Nephron (organoid): Measurements from ENCODE around the gene STEEP1.
"Not testable (repeated sequence)": the region's sequence is repeated elsewhere in the genome, so short reads cannot be mapped to it uniquely, and the experiment has no call there.

Experiments
- H3K27ac Mint-ChIP-seq, 3 experiments: 2 replicates each; pipeline ENCODE4 v1.8.0; 2020; ENCODE audit warnings: mixed read lengths in 3 of 3, mild to moderate bottlenecking in 2 of 3, moderate library complexity in 1 of 3
- H3K27me3 Mint-ChIP-seq: 2 replicates; pipeline ENCODE4 v1.8.0; 2021; ENCODE audit warnings: low read depth, mild to moderate bottlenecking, moderate library complexity, mixed read lengths
- H3K36me3 Mint-ChIP-seq: 2 replicates; pipeline ENCODE4 v1.8.0; 2020; ENCODE audit warnings: low read depth, mixed read lengths
- H3K4me1 Mint-ChIP-seq: 2 replicates; pipeline ENCODE4 v1.8.0; 2020; ENCODE audit warnings: mixed read lengths
- H3K4me3 Mint-ChIP-seq, 3 experiments: 2 replicates each; pipeline ENCODE4 v1.8.0; 2020; ENCODE audit warnings: mild to moderate bottlenecking in 3 of 3, mixed read lengths in 3 of 3, moderate library complexity in 2 of 3
- H3K9me3 Mint-ChIP-seq: 2 replicates; pipeline ENCODE4 v1.8.0; 2020; ENCODE audit warnings: mixed read lengths
- TF ChIP-seq, protein P1 (sequence below), 3 experiments: fragments of 200-600 bp; sonication (generic); IDR thresholded peaks; one replicate each; pipeline ENCODE4 v1.5.0; 2021; ENCODE audit warnings: antibody characterized with exemption in 3 of 3; ENCODE audit not compliant: unreplicated experiment in 3 of 3

STEEP1 gene

DNA sequence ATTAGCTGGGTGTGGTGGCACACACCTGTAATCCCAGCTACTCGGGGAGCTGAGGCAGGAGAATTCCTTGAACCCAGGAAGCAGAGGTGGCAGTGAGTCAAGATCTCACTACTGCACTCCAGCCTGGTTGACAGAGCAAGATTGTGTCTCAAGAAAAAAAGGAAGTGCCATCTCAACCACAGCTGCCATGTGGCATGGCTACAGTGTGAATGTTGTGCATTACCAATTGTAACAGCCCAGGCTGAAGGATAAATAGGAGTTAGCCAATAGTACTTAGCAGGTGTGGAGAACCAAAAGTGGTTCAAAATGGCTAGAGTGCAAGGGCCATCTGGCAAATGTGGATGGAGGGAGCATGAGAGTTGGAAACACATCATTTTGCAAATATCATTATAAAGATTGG, 68.0 kb downstream of the STEEP1 start:
- H3K27ac Mint-ChIP-seq: no peak overlapping the region
- no peaks in the 10 kb centered on the region for H3K36me3 Mint-ChIP-seq
- TF ChIP-seq, protein P1, sequence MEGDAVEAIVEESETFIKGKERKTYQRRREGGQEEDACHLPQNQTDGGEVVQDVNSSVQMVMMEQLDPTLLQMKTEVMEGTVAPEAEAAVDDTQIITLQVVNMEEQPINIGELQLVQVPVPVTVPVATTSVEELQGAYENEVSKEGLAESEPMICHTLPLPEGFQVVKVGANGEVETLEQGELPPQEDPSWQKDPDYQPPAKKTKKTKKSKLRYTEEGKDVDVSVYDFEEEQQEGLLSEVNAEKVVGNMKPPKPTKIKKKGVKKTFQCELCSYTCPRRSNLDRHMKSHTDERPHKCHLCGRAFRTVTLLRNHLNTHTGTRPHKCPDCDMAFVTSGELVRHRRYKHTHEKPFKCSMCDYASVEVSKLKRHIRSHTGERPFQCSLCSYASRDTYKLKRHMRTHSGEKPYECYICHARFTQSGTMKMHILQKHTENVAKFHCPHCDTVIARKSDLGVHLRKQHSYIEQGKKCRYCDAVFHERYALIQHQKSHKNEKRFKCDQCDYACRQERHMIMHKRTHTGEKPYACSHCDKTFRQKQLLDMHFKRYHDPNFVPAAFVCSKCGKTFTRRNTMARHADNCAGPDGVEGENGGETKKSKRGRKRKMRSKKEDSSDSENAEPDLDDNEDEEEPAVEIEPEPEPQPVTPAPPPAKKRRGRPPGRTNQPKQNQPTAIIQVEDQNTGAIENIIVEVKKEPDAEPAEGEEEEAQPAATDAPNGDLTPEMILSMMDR (IDR thresholded peaks at IDR 0.05; ENCODE audit: unreplicated experiment in 3 of 3): no peak
- H3K9me3 Mint-ChIP-seq: peaks cover 9% of the 10 kb centered on the region
- H3K4me3 Mint-ChIP-seq: no peak overlapping the region
- H3K4me1 Mint-ChIP-seq: no peaks in the 10 kb centered on the region
- peaks cover 7% of the 10 kb centered on the region for H3K27me3 Mint-ChIP-seq

DNA sequence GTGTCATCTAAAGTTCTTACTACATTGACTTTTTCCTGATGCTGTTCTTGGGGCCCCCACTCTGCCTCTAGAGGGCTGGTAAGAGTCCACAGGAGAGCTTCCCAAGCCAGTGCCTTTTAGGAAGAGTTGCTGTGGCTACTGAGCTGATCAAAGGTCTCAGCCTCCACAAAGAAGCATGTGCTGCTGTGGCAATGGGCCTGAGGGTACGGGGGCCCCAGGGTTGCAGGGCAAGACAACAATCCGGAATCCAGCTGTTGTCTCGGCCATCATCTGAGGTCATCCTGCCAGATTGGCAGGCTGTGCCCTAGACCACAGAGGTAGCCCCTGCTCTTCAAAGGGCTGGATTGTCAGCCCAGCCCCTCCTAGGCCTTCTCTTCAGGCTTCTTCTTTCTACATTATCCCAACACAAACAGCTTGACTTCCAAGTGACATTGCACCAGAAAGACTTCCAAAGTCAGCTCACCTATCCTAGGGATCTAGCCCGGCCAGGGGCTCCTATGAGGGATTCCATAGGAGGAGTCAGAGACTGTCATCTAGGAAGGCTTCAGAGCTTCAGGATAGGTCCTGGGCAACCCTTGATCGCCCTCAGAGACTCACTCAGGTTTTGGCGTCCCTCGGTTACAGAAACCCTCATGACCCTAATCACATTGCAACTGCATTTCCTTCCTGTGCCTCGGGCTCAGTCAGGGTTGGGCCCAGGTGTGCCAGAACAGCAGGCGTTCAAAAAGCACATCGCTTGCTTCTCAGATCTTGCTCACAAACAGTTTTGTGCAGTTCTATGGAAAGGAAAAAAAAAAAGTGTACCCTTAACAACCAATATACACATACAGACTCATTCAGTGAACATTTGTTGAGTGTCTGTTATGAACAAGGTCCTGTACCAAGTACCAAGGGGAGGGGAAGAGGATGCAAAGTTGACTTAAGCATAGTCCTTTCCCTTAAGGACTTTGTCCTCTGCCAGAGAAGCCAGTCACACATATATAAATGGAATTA, 69.2 kb downstream of the STEEP1 start:
- Mint-ChIP-seq H3K27me3 (peaks cover 7% of the 10 kb centered on the region), H3K4me1 (no peaks in the 10 kb centered on the region), H3K36me3 (no peaks in the 10 kb centered on the region), H3K9me3 (peaks cover 9% of the 10 kb centered on the region), H3K4me3 (no peak overlapping the region), H3K27ac (no peak overlapping the region)
- TF ChIP-seq, protein P1 (IDR thresholded peaks at IDR 0.05; ENCODE audit: unreplicated experiment in 3 of 3): no peak

DNA sequence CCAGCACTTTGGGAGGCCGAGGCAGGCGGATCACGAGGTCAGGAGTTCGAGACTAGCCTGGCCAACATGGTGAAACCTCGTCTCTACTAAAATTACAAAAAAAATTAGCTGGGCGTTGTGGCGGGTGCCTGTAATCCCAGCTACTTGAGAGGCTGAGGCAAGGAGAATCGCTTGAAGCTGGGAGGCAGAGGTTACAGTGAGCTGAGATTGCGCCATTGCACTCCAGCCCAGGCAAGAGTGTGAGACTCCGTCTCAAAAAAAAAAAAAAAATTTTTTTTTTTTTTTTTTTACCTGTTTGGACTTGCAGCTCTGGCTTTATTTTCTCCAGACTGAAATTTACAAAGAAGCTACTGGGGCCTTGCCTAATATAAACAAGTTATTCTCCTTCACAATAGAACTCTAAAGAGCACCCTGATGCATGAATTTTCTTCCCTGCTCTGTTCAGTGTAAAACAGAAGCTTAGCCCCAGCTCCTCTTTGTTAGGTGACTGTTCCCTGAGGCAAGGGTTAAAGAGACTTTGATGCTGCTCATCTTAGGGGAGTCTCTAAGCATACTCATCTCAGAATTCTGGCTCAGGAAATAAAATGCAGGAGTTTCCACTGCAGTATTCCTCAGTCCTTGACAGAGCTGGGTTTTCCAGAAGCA, 71.2 kb downstream of the STEEP1 start:
- H3K27ac Mint-ChIP-seq, H3K36me3 Mint-ChIP-seq, H3K4me3 Mint-ChIP-seq, H3K27me3 Mint-ChIP-seq, H3K9me3 Mint-ChIP-seq, H3K4me1 Mint-ChIP-seq: not testable (repeated sequence)

DNA sequence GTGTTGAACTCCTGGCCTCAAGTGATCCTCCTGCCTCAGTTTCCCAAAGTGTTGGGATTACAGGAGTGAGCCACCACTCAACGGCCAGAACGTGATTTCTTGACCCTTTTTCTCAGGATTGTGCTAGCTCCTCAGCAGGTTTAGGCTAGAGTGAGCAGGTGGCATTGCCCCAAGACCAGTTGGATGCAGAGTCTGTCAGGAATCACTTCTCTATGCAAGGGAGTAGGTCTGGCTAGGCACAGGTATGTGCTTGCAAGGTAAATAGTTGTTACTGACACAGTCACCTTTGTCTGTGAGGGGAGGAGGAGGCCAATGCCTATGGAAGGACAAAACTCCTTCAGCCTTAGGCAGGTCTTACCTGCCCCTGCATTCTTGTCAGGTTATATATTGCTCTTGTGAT, 72.7 kb downstream of the STEEP1 start:
- TF ChIP-seq, protein P1 (IDR thresholded peaks at IDR 0.05; ENCODE audit: unreplicated experiment in 3 of 3): no peak
- H3K9me3 Mint-ChIP-seq: peaks cover 5% of the 10 kb centered on the region
- peaks cover 2% of the 10 kb centered on the region for H3K27me3 Mint-ChIP-seq

DNA sequence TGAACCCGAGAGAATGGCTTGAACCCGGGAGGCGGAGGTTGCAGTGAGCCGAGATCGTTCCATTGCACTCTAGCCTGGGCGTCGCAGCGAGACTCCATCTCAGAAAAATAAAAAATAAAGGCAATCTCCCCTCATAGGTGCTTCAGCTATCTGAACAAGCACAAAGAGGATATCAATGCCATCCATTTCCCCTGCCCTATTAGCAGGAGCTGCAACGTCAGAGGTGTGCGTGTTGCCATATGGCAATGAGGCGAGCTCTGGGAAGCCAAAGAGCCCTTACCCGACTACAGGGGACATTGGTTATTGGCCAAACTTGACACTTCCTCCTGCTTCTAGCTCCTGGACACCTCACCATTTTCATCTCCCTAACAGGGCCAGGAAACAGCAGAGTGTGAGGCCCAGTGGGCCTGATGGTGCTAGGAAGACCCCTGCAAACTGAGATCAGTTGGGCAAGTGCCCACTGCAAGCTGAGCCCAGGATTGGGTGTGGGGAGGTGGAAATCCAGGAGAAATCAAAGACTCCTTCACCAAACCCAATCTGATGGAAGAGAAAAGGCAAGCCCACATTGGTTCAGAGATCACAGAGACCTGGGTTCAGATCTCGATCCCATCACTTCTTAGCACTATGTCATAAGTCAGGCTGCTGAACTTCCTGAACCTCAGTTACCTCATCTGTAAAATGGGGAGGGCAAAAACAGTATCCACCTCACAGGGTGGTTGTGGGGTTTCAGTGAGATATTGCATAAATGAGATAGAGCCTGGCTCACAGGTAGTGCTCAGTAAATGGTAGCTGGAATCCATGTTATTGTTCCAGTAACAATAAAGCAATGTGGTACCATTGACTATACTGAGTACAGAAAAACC, 75.8 kb downstream of the STEEP1 start:
- peaks cover 6% of the 10 kb centered on the region for H3K27me3 Mint-ChIP-seq
- H3K36me3 Mint-ChIP-seq: no peaks in the 10 kb centered on the region
- TF ChIP-seq, protein P1 (IDR thresholded peaks at IDR 0.05; ENCODE audit: unreplicated experiment in 3 of 3): no peak
- H3K9me3 Mint-ChIP-seq: peaks cover 12% of the 10 kb centered on the region
- no peaks in the 10 kb centered on the region for H3K4me1 Mint-ChIP-seq
- no peak overlapping the region for H3K4me3 Mint-ChIP-seq
- H3K27ac Mint-ChIP-seq: no peak overlapping the region

More for the DNA sequence above, 72.7 kb downstream of the STEEP1 start:
- Mint-ChIP-seq H3K4me1 (no peaks in the 10 kb centered on the region), H3K4me3 (no peak overlapping the region), H3K27ac (no peak overlapping the region), H3K36me3 (no peaks in the 10 kb centered on the region)

DNA sequence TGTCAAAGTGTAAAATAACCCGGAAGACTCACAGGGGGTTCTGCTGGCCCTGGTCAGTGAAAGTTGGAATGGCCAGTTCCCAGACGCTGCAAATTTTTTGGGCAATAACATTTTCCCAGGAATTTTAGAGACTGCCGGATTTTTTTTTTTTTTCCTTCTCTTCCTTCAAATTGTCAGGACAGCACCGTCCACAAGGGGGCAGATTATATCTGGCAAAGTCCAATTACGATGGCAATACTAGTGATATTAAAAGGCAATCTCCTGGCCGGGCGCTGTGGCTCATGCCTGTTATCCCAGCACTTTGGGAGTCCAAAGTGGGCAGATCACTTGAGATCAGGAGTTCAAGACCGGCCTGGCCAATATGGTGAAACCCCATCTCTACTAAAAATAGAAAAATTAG, 76.5 kb downstream of the STEEP1 start:
- TF ChIP-seq, protein P1 (IDR thresholded peaks at IDR 0.05; ENCODE audit: unreplicated experiment in 3 of 3): peak; percentile 27 to 52 (median 51)
- Mint-ChIP-seq H3K36me3 (no peaks in the 10 kb centered on the region), H3K9me3 (peaks cover 14% of the 10 kb centered on the region), H3K4me1 (no peaks in the 10 kb centered on the region), H3K27ac (no peak overlapping the region), H3K27me3 (peaks cover 6% of the 10 kb centered on the region), H3K4me3 (no peak overlapping the region)
